Body of pancreas (tissue), 4 donors: ENCODE data around the gene TRIP13.
"Not testable (repeated sequence)": the region's sequence is repeated elsewhere in the genome, so short reads cannot be mapped to it uniquely, and the experiment has no call there.

Source experiments
- CTCF ChIP-seq, 7 experiments: fragments of 450-650 bp in 4 of 7; fragments of 200-600 bp in 3 of 7; sonication (generic) in 3 of 7; IDR thresholded peaks; one replicate each; pipeline ENCODE4 v1.5.1; 2016 to 2019; ENCODE audit warnings: antibody characterized with exemption in 7 of 7
- POLR2A ChIP-seq, 3 donors: fragments of 450-650 bp; IDR thresholded peaks; one replicate each; pipeline ENCODE4 v1.6.1; 2016; ENCODE audit warnings: antibody characterized with exemption in 3 of 3, mild to moderate bottlenecking in 2 of 3

- not testable (repeated sequence) for TF ChIP-seq POLR2A, CTCF (IDR thresholded peaks at IDR 0.05)
These were observed 22.7 kb downstream of the TRIP13 start for GRCh38 chr5:915346-915745.
